ENCODE data around the gene CEP83. TPM values are rescaled to one million over a fixed set of nuclear protein-coding genes. Genes with fewer than 3 reads are reported as not detected.

CEP83 gene
- total and polyA plus RNA-seq, 2 experiments from 2014 or later = 29.8 to 33.7 TPM

DNA sequence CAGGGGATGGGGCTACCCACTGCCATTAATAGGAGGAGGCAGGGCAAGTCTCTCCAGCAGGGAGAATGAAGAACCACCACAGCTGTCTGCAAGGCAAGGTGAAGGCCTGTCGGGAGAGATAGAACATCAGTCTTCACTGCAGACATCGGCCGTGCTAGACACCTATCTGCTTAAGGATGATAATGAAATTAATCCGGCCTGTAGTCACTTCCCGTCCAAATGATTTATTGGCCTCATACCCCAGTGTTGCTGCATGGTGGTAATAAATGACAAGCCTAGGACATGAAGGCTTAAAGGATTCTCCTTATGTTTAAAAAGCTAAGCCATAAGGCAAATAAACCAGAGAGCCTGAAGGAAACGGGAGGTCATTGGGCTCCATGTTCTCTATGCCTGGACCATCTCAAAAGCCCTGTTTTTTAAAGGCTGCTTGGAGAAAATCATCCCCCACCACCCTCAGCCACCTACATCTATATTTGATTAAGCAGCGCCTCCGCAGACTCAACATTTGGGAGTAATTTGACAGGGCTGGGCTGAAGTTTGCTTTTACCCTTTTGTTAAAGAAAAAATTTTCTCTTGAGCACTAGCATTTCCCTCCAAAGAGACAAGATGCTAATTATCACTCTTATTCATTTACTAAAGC, 173.6 kb downstream of the CEP83 start:
- no peak for DNase-seq (ENCODE audit: low spot score)
- H3K4me3 ChIP-seq = no peak overlapping the region
- peaks cover 53% of the 10 kb centered on the region for H3K4me1 Mint-ChIP-seq
- H3K27me3 ChIP-seq (ENCODE audit: insufficient read depth) = no peaks in the 10 kb centered on the region
- TF ChIP-seq EZH2phosphoT487 (IDR thresholded peaks at IDR 0.05; ENCODE audit: unreplicated experiment) (no peak), CREB1 (CRISPR knock-in tag; IDR thresholded peaks at IDR 0.05; ENCODE audit: low read depth) (no peak), POLR2AphosphoS5 (IDR thresholded peaks at IDR 0.05; ENCODE audit: low read depth) (no peak), JUNB (IDR thresholded peaks at IDR 0.05; ENCODE audit: unreplicated experiment) (no peak), NANOG (IDR thresholded peaks at IDR 0.05; ENCODE audit: borderline replicate concordance) (no peak), ZNF114 (CRISPR knock-in tag; IDR thresholded peaks at IDR 0.05) (no peak), ZNF331 (CRISPR knock-in tag; IDR thresholded peaks at IDR 0.05; ENCODE audit: low read depth) (no peak), EZH2 (IDR thresholded peaks at IDR 0.05; ENCODE audit: low read depth, unreplicated experiment) (no peak), STAT1 (IDR thresholded peaks at IDR 0.05; ENCODE audit: unreplicated experiment) (no peak)
- TF ChIP-seq, protein P1, sequence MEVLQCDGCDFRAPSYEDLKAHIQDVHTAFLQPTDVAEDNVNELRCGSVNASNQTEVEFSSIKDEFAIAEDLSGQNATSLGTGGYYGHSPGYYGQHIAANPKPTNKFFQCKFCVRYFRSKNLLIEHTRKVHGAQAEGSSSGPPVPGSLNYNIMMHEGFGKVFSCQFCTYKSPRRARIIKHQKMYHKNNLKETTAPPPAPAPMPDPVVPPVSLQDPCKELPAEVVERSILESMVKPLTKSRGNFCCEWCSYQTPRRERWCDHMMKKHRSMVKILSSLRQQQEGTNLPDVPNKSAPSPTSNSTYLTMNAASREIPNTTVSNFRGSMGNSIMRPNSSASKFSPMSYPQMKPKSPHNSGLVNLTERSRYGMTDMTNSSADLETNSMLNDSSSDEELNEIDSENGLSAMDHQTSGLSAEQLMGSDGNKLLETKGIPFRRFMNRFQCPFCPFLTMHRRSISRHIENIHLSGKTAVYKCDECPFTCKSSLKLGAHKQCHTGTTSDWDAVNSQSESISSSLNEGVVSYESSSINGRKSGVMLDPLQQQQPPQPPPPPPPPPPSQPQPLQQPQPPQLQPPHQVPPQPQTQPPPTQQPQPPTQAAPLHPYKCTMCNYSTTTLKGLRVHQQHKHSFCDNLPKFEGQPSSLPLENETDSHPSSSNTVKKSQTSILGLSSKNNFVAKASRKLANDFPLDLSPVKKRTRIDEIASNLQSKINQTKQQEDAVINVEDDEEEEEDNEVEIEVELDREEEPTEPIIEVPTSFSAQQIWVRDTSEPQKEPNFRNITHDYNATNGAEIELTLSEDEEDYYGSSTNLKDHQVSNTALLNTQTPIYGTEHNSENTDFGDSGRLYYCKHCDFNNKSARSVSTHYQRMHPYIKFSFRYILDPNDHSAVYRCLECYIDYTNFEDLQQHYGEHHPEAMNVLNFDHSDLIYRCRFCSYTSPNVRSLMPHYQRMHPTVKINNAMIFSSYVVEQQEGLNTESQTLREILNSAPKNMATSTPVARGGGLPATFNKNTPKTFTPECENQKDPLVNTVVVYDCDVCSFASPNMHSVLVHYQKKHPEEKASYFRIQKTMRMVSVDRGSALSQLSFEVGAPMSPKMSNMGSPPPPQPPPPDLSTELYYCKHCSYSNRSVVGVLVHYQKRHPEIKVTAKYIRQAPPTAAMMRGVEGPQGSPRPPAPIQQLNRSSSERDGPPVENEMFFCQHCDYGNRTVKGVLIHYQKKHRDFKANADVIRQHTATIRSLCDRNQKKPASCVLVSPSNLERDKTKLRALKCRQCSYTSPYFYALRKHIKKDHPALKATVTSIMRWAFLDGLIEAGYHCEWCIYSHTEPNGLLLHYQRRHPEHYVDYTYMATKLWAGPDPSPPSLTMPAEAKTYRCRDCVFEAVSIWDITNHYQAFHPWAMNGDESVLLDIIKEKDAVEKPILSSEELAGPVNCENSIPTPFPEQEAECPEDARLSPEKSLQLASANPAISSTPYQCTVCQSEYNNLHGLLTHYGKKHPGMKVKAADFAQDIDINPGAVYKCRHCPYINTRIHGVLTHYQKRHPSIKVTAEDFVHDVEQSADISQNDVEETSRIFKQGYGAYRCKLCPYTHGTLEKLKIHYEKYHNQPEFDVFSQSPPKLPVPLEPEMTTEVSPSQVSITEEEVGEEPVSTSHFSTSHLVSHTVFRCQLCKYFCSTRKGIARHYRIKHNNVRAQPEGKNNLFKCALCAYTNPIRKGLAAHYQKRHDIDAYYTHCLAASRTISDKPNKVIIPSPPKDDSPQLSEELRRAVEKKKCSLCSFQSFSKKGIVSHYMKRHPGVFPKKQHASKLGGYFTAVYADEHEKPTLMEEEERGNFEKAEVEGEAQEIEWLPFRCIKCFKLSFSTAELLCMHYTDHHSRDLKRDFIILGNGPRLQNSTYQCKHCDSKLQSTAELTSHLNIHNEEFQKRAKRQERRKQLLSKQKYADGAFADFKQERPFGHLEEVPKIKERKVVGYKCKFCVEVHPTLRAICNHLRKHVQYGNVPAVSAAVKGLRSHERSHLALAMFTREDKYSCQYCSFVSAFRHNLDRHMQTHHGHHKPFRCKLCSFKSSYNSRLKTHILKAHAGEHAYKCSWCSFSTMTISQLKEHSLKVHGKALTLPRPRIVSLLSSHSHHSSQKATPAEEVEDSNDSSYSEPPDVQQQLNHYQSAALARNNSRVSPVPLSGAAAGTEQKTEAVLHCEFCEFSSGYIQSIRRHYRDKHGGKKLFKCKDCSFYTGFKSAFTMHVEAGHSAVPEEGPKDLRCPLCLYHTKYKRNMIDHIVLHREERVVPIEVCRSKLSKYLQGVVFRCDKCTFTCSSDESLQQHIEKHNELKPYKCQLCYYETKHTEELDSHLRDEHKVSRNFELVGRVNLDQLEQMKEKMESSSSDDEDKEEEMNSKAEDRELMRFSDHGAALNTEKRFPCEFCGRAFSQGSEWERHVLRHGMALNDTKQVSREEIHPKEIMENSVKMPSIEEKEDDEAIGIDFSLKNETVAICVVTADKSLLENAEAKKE (CRISPR knock-in tag; IDR thresholded peaks at IDR 0.05) = no peak
- TF ChIP-seq, protein P2, sequence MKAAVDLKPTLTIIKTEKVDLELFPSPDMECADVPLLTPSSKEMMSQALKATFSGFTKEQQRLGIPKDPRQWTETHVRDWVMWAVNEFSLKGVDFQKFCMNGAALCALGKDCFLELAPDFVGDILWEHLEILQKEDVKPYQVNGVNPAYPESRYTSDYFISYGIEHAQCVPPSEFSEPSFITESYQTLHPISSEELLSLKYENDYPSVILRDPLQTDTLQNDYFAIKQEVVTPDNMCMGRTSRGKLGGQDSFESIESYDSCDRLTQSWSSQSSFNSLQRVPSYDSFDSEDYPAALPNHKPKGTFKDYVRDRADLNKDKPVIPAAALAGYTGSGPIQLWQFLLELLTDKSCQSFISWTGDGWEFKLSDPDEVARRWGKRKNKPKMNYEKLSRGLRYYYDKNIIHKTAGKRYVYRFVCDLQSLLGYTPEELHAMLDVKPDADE (IDR thresholded peaks at IDR 0.05) = no peak
- TF ChIP-seq, protein P3, sequence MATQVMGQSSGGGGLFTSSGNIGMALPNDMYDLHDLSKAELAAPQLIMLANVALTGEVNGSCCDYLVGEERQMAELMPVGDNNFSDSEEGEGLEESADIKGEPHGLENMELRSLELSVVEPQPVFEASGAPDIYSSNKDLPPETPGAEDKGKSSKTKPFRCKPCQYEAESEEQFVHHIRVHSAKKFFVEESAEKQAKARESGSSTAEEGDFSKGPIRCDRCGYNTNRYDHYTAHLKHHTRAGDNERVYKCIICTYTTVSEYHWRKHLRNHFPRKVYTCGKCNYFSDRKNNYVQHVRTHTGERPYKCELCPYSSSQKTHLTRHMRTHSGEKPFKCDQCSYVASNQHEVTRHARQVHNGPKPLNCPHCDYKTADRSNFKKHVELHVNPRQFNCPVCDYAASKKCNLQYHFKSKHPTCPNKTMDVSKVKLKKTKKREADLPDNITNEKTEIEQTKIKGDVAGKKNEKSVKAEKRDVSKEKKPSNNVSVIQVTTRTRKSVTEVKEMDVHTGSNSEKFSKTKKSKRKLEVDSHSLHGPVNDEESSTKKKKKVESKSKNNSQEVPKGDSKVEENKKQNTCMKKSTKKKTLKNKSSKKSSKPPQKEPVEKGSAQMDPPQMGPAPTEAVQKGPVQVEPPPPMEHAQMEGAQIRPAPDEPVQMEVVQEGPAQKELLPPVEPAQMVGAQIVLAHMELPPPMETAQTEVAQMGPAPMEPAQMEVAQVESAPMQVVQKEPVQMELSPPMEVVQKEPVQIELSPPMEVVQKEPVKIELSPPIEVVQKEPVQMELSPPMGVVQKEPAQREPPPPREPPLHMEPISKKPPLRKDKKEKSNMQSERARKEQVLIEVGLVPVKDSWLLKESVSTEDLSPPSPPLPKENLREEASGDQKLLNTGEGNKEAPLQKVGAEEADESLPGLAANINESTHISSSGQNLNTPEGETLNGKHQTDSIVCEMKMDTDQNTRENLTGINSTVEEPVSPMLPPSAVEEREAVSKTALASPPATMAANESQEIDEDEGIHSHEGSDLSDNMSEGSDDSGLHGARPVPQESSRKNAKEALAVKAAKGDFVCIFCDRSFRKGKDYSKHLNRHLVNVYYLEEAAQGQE (IDR thresholded peaks at IDR 0.05; ENCODE audit: unreplicated experiment) = no peak
- TF ChIP-seq, protein P4, sequence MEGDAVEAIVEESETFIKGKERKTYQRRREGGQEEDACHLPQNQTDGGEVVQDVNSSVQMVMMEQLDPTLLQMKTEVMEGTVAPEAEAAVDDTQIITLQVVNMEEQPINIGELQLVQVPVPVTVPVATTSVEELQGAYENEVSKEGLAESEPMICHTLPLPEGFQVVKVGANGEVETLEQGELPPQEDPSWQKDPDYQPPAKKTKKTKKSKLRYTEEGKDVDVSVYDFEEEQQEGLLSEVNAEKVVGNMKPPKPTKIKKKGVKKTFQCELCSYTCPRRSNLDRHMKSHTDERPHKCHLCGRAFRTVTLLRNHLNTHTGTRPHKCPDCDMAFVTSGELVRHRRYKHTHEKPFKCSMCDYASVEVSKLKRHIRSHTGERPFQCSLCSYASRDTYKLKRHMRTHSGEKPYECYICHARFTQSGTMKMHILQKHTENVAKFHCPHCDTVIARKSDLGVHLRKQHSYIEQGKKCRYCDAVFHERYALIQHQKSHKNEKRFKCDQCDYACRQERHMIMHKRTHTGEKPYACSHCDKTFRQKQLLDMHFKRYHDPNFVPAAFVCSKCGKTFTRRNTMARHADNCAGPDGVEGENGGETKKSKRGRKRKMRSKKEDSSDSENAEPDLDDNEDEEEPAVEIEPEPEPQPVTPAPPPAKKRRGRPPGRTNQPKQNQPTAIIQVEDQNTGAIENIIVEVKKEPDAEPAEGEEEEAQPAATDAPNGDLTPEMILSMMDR (conservative IDR thresholded peaks at IDR 0.05; ENCODE audit: low read depth in 2 of 2) = no peak
- H3K27ac ChIP-seq (ENCODE audit: low read depth) = peak overlapping the region; percentile 50; the same call in 1 of the 2 replicates
- peaks cover 12% of the 10 kb centered on the region for H3K27me3 Mint-ChIP-seq (ENCODE audit: insufficient read depth, low read depth, poor library complexity)
- H3F3A ChIP-seq (replicated peaks; ENCODE audit: low read depth) = no peaks in the 10 kb centered on the region
- ATAC-seq = no peak
- no peak overlapping the region for H2AFZ ChIP-seq
- H3K36me3 Mint-ChIP-seq (ENCODE audit: low read depth) = no peaks in the 10 kb centered on the region
- H3K9me3 Mint-ChIP-seq = no peaks in the 10 kb centered on the region
- peak overlapping the region; percentile 64; the same call in 1 of the 2 replicates for H3K4me2 ChIP-seq
- H4K20me1 ChIP-seq (replicated peaks; ENCODE audit: insufficient read depth) = no peaks in the 10 kb centered on the region
- no peak overlapping the region for H3K4me3 Mint-ChIP-seq
- H3K9me2 ChIP-seq (ENCODE audit: insufficient read depth) = no peaks in the 10 kb centered on the region
- H3K27ac Mint-ChIP-seq = no peak overlapping the region
- H3K36me3 ChIP-seq (ENCODE audit: insufficient read depth) = no peaks in the 10 kb centered on the region
- H3K79me2 ChIP-seq (replicated peaks; ENCODE audit: insufficient read depth) = no peaks in the 10 kb centered on the region
- peaks cover 33% of the 10 kb centered on the region for H3K4me1 ChIP-seq (ENCODE audit: insufficient read depth)

Data from GM23338 (cell line).